ENCODE results near the gene PLXNB1. TPM values are rescaled to one million over a fixed set of nuclear protein-coding genes. Genes with fewer than 3 reads are reported as not detected.

The PLXNB1 gene
- total and polyA plus RNA-seq, 12 donors = 27.7 to 135 (median 32.4) TPM

DNA sequence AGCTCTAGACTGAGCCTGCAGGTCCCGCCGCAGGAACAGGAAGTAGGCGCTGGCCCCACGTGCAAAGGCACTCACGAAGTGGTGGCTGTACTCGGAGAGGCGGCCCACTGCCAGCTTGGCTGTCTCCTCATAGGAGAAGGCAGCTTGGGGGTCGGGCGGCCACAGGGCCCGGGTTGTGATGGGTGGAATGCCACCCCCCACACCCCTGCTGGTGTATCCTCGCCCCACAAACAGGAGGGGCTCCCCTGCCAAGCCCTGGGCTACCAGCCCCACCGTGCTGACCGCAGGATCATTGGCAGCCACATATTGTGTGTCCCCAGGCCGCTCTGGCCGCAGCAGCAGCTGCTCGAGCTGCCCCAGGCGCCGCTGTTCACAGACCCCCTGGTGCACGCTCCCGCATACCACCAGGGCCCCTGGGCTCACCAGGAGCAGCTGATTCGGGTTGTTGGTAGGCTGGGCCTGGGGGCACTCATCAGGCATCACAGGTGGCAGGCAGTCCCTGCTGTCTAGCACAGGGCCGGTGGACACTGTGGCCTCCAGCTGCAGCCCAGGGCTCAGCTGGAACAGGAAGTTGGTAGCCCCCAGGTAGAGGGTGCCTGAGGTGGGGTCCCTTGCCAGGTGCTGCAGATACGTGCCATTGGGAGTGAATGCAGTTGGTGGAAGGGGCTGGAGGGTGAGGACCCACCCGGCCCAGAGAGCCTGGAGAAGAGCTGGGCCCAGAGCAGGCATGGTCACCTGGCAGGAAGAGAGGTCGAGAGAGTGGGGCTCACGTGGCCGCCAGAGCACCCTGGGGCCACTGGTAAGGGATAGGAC, 5.8 kb downstream of the PLXNB1 start:
- H3K9me3 ChIP-seq = no peaks in the 10 kb centered on the region
- H3K36me3 ChIP-seq = peaks cover 0 to 5% (median 0%) of the 10 kb centered on the region in 9 donors
- TF ChIP-seq, protein P1, sequence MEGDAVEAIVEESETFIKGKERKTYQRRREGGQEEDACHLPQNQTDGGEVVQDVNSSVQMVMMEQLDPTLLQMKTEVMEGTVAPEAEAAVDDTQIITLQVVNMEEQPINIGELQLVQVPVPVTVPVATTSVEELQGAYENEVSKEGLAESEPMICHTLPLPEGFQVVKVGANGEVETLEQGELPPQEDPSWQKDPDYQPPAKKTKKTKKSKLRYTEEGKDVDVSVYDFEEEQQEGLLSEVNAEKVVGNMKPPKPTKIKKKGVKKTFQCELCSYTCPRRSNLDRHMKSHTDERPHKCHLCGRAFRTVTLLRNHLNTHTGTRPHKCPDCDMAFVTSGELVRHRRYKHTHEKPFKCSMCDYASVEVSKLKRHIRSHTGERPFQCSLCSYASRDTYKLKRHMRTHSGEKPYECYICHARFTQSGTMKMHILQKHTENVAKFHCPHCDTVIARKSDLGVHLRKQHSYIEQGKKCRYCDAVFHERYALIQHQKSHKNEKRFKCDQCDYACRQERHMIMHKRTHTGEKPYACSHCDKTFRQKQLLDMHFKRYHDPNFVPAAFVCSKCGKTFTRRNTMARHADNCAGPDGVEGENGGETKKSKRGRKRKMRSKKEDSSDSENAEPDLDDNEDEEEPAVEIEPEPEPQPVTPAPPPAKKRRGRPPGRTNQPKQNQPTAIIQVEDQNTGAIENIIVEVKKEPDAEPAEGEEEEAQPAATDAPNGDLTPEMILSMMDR (IDR thresholded peaks at IDR 0.05) = no peak
- intact Hi-C loops (cut with DNase I) = no loop called here
- WGBS, 2 donors = 85 to 89% methylated on average over 27 of the region's 27 CpGs
- peaks cover 0 to 10% (median 0%) of the 10 kb centered on the region in 7 donors for H3K27me3 ChIP-seq
- H3K4me1 ChIP-seq = peaks cover 24 to 58% (median 45%) of the 10 kb centered on the region in 9 donors
- H3K4me3 ChIP-seq = no peak overlapping the region
- peak overlapping the region in 5 of 10 donors; percentile 30 to 92 (median 90) for H3K27ac ChIP-seq
- DNase-seq (no peak), ATAC-seq (no peak)

- H3K27ac ChIP-seq = no peak overlapping the region
- DNase-seq (no peak), ATAC-seq (no peak)
- WGBS, 2 donors = 87 to 88% methylated on average over 25 of the region's 25 CpGs
- no peaks in the 10 kb centered on the region for H3K9me3 ChIP-seq
- H3K4me1 ChIP-seq = peaks cover 24 to 53% (median 41%) of the 10 kb centered on the region in 9 donors
- peaks cover 0 to 2% (median 0%) of the 10 kb centered on the region in 7 donors for H3K27me3 ChIP-seq
- peaks cover 0 to 12% (median 0%) of the 10 kb centered on the region in 9 donors for H3K36me3 ChIP-seq
- intact Hi-C loops (cut with DNase I) = no loop called here
- TF ChIP-seq, protein P1 (IDR thresholded peaks at IDR 0.05) = no peak
- no peak overlapping the region for H3K4me3 ChIP-seq
Observed at GRCh38 chr3:48423241-48423882, 6.5 kb downstream of the PLXNB1 start.

DNA sequence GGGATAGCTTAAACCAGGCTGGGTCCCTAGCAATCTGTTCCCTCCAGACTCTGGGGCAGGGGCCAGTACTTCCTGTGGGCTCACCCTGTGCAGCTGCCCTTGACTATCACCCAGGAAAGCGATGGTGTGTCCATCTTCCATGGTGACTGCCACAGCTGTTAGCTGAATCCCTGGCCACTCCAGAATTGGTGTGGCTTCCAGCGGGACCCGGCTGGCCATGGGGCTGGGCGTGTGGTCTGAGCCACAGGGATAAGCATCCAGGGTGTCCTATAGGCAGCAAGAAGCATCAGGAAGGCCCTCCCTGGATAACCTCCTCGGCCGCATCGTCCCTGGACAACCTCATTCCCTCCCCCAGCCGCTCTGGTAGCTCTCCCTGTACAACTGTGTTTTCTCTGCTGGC, 7.2 kb downstream of the PLXNB1 start:
- H3K36me3 ChIP-seq = peaks cover 0 to 19% (median 5%) of the 10 kb centered on the region in 9 donors
- ATAC-seq = no peak
- no peak for DNase-seq
- H3K27ac ChIP-seq = no peak overlapping the region
- TF ChIP-seq, protein P1 (IDR thresholded peaks at IDR 0.05) = no peak
- H3K27me3 ChIP-seq = no peaks in the 10 kb centered on the region
- H3K4me1 ChIP-seq = peaks cover 17 to 46% (median 34%) of the 10 kb centered on the region in 9 donors
- no peak overlapping the region for H3K4me3 ChIP-seq
- H3K9me3 ChIP-seq = no peaks in the 10 kb centered on the region
- intact Hi-C loops (cut with DNase I) = no loop called here
- WGBS, 2 donors = 78 to 87% methylated on average over 8 of the region's 8 CpGs

GRCh38 chr3:48422272-48422671, 7.6 kb downstream of the PLXNB1 start:
- H3K36me3 ChIP-seq = peaks cover 0 to 23% (median 7%) of the 10 kb centered on the region in 9 donors

More at GRCh38 chr3:48422272-48422671, 7.6 kb downstream of the PLXNB1 start:
- intact Hi-C loops (cut with DNase I) = no loop called here
- no peak for ATAC-seq
- WGBS, 2 donors = 84 to 87% methylated on average over 3 of the region's 3 CpGs
- TF ChIP-seq, protein P1 (IDR thresholded peaks at IDR 0.05) = no peak
- no peaks in the 10 kb centered on the region for H3K9me3 ChIP-seq
- no peak overlapping the region for H3K4me3 ChIP-seq
- H3K27ac ChIP-seq = no peak overlapping the region
- no peaks in the 10 kb centered on the region for H3K27me3 ChIP-seq
- no peak for DNase-seq
- H3K4me1 ChIP-seq = peaks cover 13 to 42% (median 30%) of the 10 kb centered on the region in 9 donors

Measured in heart right ventricle (tissue), 16 donors.